Measurements from ENCODE around the gene GFAP.

GRCh38 chr17:44881145-44881544 is 34.2 kb downstream of the GFAP start:
- TF ChIP-seq CTCF (IDR thresholded peaks at IDR 0.05): no peak
- no peak for TF ChIP-seq POLR2A (IDR thresholded peaks at IDR 0.05)
